Measurements from ENCODE around the gene FARSB. TPM values are rescaled to one million over a fixed set of nuclear protein-coding genes. Genes with fewer than 3 reads are reported as not detected.

FARSB gene
- total RNA-seq, 1 donor from 2014 or later: 10.9 TPM

DNA sequence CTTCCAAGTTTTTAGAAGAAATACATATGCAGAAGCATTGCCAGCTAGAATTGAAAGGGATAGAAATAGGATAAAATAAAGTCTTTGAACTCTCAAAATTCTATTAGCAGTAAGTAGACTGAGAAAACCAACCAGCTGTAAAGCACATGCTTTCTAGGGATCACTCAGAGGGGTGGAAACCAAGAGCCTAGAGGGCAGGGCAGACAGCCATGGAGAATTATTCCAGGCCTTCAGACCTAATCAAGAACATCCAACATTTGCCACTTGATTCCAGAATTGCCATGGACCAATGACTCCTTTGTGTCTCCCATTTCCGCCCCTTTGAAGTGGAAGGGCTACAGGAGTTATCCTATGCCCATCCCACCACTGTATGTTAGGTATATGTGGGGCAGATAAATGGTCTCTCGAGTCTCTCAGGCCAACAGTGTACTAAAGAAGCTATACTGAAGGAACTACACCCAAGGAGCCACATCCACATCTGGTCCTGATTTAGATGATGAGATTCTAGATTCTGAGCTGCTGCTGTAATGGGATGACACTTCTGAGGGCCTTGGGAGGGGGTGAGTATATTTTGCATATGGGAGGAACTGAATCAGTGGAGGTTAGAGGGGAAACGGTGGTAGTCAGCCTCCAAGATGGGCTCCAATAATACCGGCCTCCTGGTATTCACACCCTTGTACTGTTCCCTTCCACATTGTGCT, 4.0 kb downstream of the FARSB start:
- intact Hi-C loops (cut with DNase I): no loop called here
- H3K27me3 ChIP-seq (ENCODE audit: low read depth): no peaks in the 10 kb centered on the region
- ATAC-seq: no peak
- no peak overlapping the region for H3K27ac ChIP-seq
- DNase-seq: no peak
- TF ChIP-seq, protein P1, sequence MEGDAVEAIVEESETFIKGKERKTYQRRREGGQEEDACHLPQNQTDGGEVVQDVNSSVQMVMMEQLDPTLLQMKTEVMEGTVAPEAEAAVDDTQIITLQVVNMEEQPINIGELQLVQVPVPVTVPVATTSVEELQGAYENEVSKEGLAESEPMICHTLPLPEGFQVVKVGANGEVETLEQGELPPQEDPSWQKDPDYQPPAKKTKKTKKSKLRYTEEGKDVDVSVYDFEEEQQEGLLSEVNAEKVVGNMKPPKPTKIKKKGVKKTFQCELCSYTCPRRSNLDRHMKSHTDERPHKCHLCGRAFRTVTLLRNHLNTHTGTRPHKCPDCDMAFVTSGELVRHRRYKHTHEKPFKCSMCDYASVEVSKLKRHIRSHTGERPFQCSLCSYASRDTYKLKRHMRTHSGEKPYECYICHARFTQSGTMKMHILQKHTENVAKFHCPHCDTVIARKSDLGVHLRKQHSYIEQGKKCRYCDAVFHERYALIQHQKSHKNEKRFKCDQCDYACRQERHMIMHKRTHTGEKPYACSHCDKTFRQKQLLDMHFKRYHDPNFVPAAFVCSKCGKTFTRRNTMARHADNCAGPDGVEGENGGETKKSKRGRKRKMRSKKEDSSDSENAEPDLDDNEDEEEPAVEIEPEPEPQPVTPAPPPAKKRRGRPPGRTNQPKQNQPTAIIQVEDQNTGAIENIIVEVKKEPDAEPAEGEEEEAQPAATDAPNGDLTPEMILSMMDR (IDR thresholded peaks at IDR 0.05): no peak
- no peaks in the 10 kb centered on the region for H3K9me3 ChIP-seq
- no peak overlapping the region for H3K4me3 ChIP-seq
- H3K4me1 ChIP-seq: peaks cover 19% of the 10 kb centered on the region
- H3K36me3 ChIP-seq: peaks cover 17% of the 10 kb centered on the region

DNA sequence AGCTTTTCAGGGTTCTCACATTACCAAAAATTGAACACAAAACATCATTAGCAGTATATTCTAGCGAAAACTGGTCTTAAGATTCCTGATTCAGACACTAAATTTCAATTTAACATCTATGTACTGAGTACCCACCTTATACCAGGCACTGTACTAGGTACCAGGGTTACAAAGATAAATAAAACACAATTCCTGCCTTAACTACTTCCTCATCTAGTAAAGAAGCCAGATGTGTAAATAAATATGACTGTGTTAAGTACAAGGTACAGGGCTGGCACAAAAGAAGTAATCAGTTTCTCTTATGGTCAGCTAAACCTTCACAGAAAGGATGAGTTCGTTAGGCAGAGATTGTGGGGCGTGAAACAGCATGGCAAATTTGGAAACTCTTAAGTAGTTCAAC, 6.1 kb downstream of the FARSB start:
- Histone ChIP-seq H3K4me3 (no peak overlapping the region), H3K27me3 (ENCODE audit: low read depth) (no peaks in the 10 kb centered on the region), H3K9me3 (no peaks in the 10 kb centered on the region), H3K4me1 (peaks cover 9% of the 10 kb centered on the region), H3K36me3 (peaks cover 38% of the 10 kb centered on the region), H3K27ac (no peak overlapping the region)
- DNase-seq (no peak), ATAC-seq (no peak)
- intact Hi-C loops (cut with DNase I): no loop called here
- TF ChIP-seq, protein P1 (IDR thresholded peaks at IDR 0.05): no peak

DNA sequence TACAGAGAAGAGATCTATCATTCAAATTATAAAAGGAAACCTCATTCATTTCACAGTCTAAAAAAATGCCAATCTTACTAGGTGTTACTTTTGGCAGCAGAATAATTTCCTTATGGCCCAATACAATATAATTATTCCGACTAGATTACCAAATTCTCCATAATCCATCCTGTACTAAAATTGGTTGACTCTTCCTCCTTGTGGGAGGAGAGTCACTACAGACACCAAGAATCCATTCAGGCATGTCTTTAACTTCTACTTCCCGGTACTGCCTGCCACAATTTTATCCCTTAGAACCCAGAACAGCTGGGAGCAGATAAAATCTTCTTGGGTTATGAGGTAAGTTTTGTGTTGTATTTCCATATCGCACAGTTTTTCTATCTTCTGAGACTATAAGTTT, 9.9 kb downstream of the FARSB start:
- peaks cover 61% of the 10 kb centered on the region for H3K36me3 ChIP-seq
- no peaks in the 10 kb centered on the region for H3K4me1 ChIP-seq
- ATAC-seq (no peak), DNase-seq (no peak)
- H3K27me3 ChIP-seq (ENCODE audit: low read depth): no peaks in the 10 kb centered on the region
- intact Hi-C loops (cut with DNase I): no loop called here
- no peaks in the 10 kb centered on the region for H3K9me3 ChIP-seq
- H3K27ac ChIP-seq: no peak overlapping the region
- TF ChIP-seq, protein P1 (IDR thresholded peaks at IDR 0.05): no peak
- H3K4me3 ChIP-seq: no peak overlapping the region

DNA sequence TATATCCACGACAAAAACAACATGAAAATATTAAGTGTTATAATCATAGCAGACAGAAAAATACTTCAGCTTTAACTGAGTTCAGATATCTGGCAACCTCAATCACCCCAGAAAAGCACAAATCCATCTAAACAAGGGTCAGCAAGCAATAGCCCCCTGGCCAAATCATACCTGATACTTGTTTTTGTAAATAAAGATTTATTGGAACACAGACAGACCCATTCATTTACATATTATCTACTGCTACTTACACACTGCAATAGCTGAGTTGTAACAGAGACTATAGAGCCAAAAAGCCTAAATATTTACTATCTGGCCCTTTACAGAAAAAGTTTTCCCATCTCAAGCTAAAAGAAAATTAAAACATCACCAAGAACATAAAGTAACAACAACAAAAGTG, 12.8 kb downstream of the FARSB start:
- ATAC-seq (no peak), DNase-seq (no peak)
- H3K4me3 ChIP-seq: no peak overlapping the region
- intact Hi-C loops (cut with DNase I): no loop called here
- TF ChIP-seq, protein P1 (IDR thresholded peaks at IDR 0.05): no peak
- H3K36me3 ChIP-seq: peaks cover 80% of the 10 kb centered on the region
- H3K9me3 ChIP-seq: no peaks in the 10 kb centered on the region
- no peaks in the 10 kb centered on the region for H3K4me1 ChIP-seq
- no peaks in the 10 kb centered on the region for H3K27me3 ChIP-seq (ENCODE audit: low read depth)
- H3K27ac ChIP-seq: no peak overlapping the region

DNA sequence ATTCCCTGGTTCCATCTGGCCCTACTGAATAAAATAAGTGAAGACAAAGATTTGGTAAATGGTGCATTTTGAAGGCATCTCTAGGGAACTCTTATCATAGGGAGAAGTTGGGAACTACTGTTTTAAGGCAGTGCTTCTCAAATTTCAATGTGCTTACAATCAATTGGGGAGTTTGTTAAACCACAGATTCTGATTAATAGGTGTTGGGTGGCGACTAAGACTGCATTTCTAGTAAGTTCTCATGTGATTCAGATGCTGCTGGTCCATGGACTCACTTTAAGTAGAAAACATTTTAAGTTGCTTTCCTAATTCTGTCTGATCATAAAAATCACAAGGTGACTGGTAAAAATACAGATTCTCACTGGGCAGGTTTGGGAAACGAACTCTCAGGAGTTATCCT, 14.6 kb downstream of the FARSB start:
- Histone ChIP-seq H3K27me3 (ENCODE audit: low read depth) (no peaks in the 10 kb centered on the region), H3K36me3 (peaks cover 75% of the 10 kb centered on the region), H3K4me1 (no peaks in the 10 kb centered on the region), H3K27ac (no peak overlapping the region), H3K9me3 (no peaks in the 10 kb centered on the region), H3K4me3 (no peak overlapping the region)
- no peak for DNase-seq
- no peak for ATAC-seq
- intact Hi-C loops (cut with DNase I): no loop called here
- TF ChIP-seq, protein P1 (IDR thresholded peaks at IDR 0.05): no peak
